Globus pallidus (tissue), 1 donor: ENCODE results near the gene FRMPD4.
"Not testable (repeated sequence)": the region's sequence is repeated elsewhere in the genome, so short reads cannot be mapped to it uniquely, and the experiment has no call there.

Experiments
- DNase-seq: peaks from one replicate; pipeline ENCODE4 v3.0.0-alpha.2; 2015; ENCODE audit warnings: low spot score

Gene FRMPD4

GRCh38 chrX:12138361-12139313 lies at the start of gene FRMPD4:
FRMPD4 (plus strand) TSS chrX:12138473; CDS start chrX:12138972, 499 bp downstream.
- no peak for DNase-seq

GRCh38 chrX:12089740-12090139 lies 48.5 kb upstream of the FRMPD4 start:
- no peak for DNase-seq

- DNase-seq: no peak
Observed at GRCh38 chrX:12113321-12113720, 25.0 kb upstream of the FRMPD4 start.

GRCh38 chrX:12115377-12115776 lies 22.9 kb upstream of the FRMPD4 start:
- DNase-seq: no peak

GRCh38 chrX:12118134-12118533 lies 20.1 kb upstream of the FRMPD4 start:
- DNase-seq: no peak

GRCh38 chrX:12128017-12128416 lies 10.3 kb upstream of the FRMPD4 start:
- DNase-seq: no peak

- DNase-seq: no peak
Observed at GRCh38 chrX:12137951-12138360, 317 bp upstream of the FRMPD4 start.

GRCh38 chrX:12139934-12140611 lies 1.8 kb downstream of the FRMPD4 start:
- no peak for DNase-seq

- no peak for DNase-seq
Observed at GRCh38 chrX:12141511-12141910, 3.2 kb downstream of the FRMPD4 start.

- no peak for DNase-seq
Observed at GRCh38 chrX:12142661-12143060, 4.4 kb downstream of the FRMPD4 start.

GRCh38 chrX:12145402-12145801 lies 7.1 kb downstream of the FRMPD4 start:
- DNase-seq: no peak

GRCh38 chrX:12149670-12150407 lies 11.6 kb downstream of the FRMPD4 start:
- DNase-seq: no peak

GRCh38 chrX:12153317-12153716 lies 15.0 kb downstream of the FRMPD4 start:
- DNase-seq: no peak

- no peak for DNase-seq
Observed at GRCh38 chrX:12153741-12154140, 15.5 kb downstream of the FRMPD4 start.

- DNase-seq: no peak
Observed at GRCh38 chrX:12159799-12160198, 21.5 kb downstream of the FRMPD4 start.

- DNase-seq: no peak
Observed at GRCh38 chrX:12162420-12162819, 24.1 kb downstream of the FRMPD4 start.

- DNase-seq: not testable (repeated sequence)
Observed at GRCh38 chrX:12164180-12164579, 25.9 kb downstream of the FRMPD4 start.

- no peak for DNase-seq
Observed at GRCh38 chrX:12170755-12171154, 32.5 kb downstream of the FRMPD4 start.

GRCh38 chrX:12174358-12174757 lies 36.1 kb downstream of the FRMPD4 start:
- DNase-seq: no peak

GRCh38 chrX:12197030-12197429 lies 58.8 kb downstream of the FRMPD4 start:
- no peak for DNase-seq

- no peak for DNase-seq
Observed at GRCh38 chrX:12206413-12206812, 68.1 kb downstream of the FRMPD4 start.

GRCh38 chrX:12210196-12210815 lies 72.0 kb downstream of the FRMPD4 start:
- DNase-seq: no peak
